CD1c-positive myeloid dendritic cell (primary cell): Measurements from ENCODE around the gene TBL3.
A peak's percentile ranks its signal among the peaks of the same experiment; 100 is the strongest.

ENCODE experiments used
- DNase-seq: peaks from one replicate; pipeline ENCODE4 v3.0.0-alpha.2; 2016; ENCODE audit errors: extremely low spot score

The TBL3 gene

GRCh38 chr16:2015117-2015946 lies 43.5 kb downstream of the TBL3 start:
- DNase-seq, result peak; percentile 56

DNA sequence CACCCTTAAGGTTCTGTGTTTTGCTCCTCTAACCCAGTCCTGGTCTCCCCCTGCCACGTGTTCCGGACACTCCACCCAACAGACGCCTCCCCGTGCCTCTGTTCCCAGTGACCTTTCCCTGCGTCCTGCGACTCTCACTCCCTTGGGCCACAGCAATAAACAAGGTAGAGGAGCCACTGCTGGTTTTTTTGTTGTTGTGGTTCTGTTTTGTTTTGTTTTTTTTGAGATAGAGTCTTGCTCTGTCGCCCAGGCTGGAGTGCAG lies 44.0 kb downstream of the TBL3 start:
- no peak for DNase-seq

DNA sequence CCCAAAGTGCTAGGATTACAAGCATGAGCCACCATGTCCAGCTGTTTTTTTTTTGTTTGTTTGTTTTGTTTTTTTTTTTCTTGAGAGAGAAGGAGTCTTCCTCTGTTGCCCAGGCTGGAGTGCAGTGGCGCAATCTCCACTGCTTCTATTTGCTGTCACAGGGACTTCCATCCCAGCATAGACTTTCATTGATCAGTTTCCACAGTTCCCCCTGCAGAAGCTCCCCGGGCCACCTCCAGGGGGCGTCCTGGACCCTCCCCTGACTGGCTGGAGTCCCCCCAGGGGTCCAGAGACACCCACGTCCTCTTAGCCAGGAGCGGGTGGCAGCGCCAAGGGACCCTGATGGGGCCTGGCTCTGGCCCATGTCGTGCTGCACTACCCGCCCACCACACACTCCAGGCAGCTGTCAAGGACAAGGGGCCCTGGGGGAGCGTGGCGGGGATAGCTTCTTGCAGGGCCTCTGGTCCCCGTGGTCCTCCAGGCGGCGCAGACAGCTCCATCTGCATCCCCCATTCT lies 44.6 kb downstream of the TBL3 start:
- no peak for DNase-seq

DNA sequence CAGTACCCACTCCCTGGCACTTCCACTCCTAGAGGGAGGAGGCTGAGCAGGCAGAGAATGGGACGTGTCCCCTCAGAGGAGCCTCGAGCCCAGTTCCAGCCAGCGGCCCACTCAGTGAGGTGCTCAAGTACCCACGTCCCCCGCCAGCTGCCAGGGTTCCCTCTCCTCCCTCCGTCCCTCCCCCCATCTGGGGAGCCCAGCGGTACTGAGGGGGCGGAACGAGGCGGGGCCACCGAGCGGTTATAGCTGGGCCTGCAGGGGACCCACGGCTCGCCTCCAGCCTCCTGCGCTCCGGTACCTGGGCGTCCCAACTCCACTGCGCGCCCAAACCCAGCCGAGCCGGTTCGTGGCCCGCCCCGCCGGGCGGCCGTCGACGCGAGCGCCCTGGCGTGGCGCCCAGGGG lies 47.7 kb downstream of the TBL3 start, which contains the start of gene NPW:
Gene NPW, plus strand, starts transcription at position 268 of the 403 bp plus-strand sequence.
- DNase-seq, result no peak

GRCh38 chr16:2019921-2020831 lies 48.3 kb downstream of the TBL3 start:
- no peak for DNase-seq

DNA sequence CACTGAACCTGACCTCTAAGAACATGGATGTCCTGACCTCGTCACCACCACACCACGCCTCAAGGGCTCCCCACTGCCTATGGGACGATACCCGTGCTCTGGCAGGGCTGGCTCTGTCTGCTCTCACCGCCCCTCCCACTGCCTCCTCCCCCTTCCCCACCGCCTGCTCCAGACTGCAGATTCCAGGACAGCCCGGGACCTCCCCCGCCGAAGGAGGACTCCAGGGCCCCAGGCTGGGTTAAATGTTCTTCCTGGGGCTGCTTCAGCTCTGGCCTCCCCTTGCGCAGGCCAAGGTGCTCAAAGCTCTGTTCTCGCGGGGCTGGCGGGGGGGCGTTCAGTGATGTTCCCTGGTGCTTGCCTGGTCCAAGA lies 50.9 kb downstream of the TBL3 start:
- DNase-seq, result peak; percentile 53

GRCh38 chr16:2023092-2024031 lies 51.5 kb downstream of the TBL3 start:
- peak; percentile 97 for DNase-seq

- DNase-seq, result no peak
Measured at GRCh38 chr16:2024032-2024420, 52.2 kb downstream of the TBL3 start.

DNA sequence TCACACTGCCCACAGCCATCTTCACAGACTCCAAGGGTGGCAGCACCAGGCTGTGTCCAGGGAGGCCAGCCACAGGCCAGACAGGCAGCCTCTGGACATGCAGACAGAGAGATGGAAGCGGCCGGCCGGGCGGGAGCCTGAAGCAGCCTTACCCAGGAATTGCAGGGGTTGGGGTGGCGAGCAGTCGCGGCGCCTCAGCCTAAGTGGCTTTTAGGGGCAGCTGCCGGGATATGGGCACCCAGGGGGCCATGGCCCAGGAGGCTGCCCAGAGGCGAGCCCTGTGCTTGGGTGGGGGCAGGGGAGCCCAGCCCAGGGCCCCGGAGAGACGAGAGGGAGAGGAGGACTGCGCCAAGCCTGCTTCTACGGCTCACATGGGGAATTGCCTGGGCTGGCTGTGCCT lies 53.4 kb downstream of the TBL3 start:
- DNase-seq, result no peak

DNA sequence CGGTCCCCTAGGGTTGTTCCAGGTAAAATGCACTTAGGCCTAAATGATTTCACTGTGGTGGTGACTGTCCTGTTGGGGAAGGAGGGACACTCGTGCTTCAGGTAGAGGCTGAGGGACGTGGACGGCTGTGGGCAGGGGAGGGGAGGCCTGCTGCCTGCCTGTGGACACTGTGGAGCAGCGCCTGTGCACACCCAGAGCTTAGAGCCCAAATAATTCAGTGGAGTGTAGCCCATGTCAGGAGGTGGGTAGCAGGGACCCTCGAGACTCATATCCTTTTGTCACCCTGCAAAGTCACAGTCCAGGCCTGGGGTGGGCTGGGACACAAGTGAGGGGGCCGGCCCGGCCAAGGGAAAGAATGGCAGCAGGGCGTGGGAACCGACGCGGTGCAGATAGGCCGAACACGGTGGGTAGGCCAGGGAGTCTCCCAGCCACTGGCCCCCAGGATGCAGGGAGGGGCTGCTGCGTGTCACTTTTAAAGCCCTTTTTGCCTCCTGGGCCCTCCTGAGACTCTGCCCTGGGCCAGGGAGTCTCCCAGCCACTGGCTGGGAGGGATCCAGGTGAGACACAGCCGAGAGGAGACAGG lies 54.1 kb downstream of the TBL3 start:
- DNase-seq, result no peak

- no peak for DNase-seq
Measured at GRCh38 chr16:2026461-2027023, 54.7 kb downstream of the TBL3 start, which contains the start of gene NHERF2. Gene NHERF2 (plus strand): TSS chr16:2026902. CDS start chr16:2027006, 104 bp downstream.

GRCh38 chr16:2027024-2028010 lies 55.5 kb downstream of the TBL3 start:
- no peak for DNase-seq

DNA sequence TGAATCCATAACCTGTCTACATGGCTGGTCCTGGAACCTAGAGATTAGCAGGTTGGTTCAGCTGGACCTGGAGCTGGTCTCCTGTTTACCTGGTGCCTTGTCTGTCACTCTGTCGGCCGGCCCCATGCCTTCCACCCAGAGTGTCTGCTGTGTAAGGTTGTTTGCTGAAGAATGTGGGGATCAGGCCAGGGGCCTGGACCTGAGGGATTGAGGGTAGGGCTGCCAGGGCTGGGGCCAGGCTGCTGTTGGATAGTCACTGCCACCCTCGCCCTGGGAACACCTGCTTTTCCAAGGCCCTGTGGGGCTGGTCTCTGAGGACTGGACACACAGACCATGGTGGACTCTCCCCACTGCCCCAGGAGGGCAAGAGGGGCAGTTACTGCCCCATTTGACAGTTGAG lies 56.3 kb downstream of the TBL3 start:
- no peak for DNase-seq

DNA sequence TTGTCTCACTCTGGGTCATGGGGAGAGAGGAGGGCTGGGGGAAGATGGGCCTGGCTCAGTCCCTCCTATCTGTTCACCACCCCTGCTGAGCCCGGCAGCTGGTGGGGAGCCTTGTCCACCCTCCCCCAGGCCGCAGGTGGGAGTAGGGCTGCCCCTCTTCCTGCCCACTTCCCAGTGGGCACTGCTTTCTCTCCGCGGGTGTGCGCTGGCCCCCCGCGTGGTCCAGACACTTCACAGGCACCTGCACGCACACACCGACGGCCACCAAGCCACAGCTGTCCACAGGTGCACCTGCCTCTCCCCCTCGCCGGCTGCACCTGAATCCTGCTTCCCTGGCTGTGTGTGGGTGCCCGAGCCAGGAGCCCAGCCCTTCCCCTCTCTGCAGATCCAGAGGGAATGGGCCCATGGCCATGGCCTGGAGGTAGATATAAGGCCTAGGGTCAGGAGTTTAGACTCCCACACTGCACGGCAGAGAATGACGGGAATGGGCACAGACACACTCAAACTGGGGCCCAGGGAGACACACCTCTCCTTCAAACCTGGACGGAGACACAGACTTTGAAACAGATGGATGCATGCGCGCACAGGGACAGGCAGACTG lies 56.9 kb downstream of the TBL3 start:
- no peak for DNase-seq

DNA sequence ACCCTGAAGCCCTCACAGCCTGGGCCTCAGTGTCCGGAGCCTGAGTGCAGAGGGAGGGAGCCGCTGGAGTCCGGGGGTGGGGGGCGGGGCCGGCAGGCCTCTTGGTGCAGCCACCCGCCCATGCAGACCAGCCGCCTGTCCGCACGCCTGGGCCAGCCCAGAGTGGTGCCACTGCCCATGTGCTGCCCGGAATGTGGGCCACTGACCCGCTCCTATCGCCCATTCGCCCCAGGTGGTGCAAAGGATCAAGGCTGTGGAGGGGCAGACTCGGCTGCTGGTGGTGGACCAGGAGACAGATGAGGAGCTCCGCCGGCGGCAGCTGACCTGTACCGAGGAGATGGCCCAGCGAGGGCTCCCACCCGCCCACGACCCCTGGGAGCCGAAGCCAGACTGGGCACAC lies 57.5 kb downstream of the TBL3 start:
- DNase-seq, result no peak

DNA sequence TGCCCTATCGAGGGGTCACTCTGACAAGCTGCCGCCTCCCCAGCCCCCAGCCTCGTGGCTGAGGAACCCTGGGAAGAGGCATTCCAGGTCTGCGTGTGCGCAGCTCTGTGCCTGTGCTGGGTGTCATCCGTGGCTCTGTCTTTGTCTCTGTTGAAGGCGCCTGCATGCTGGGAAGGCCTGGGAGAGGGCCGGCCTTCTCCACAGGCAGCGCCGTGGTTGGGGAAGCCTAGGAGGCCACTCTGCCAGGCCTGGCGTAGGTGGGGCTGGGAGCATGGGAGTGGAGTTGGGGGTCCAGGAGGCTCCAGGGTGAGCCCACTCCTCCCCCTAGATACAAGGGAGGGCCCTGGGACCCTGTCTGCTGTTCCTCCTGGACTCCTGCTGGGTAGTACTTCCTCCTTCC lies 58.2 kb downstream of the TBL3 start:
- no peak for DNase-seq

- no peak for DNase-seq
Measured at GRCh38 chr16:2031081-2031577, 59.3 kb downstream of the TBL3 start.
